ENCODE results near the gene KRTAP10-5.
"Not testable (repeated sequence)": the region's sequence is repeated elsewhere in the genome, so short reads cannot be mapped to it uniquely, and the experiment has no call there.

KRTAP10-5 gene

DNA sequence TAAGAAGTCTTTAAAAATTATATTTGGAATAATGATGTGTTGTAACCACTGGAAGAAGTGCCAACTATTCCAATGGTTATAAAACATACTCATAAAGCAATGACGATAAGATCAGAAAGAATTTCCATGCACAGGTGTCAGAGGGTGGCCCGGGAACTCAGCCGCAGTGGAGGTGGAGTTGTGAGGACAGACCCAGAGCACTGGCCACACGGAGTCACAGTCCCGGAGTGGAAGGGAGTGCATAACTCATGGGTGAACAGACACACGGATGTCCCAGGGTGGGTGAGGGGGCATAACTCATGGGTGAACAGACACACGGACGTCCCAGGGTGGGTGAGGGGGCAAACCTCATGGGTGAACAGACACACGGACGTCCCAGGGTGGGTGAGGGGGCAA, 4.4 kb downstream of the KRTAP10-5 start:
- TF ChIP-seq, protein P1, sequence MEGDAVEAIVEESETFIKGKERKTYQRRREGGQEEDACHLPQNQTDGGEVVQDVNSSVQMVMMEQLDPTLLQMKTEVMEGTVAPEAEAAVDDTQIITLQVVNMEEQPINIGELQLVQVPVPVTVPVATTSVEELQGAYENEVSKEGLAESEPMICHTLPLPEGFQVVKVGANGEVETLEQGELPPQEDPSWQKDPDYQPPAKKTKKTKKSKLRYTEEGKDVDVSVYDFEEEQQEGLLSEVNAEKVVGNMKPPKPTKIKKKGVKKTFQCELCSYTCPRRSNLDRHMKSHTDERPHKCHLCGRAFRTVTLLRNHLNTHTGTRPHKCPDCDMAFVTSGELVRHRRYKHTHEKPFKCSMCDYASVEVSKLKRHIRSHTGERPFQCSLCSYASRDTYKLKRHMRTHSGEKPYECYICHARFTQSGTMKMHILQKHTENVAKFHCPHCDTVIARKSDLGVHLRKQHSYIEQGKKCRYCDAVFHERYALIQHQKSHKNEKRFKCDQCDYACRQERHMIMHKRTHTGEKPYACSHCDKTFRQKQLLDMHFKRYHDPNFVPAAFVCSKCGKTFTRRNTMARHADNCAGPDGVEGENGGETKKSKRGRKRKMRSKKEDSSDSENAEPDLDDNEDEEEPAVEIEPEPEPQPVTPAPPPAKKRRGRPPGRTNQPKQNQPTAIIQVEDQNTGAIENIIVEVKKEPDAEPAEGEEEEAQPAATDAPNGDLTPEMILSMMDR (IDR thresholded peaks at IDR 0.05; ENCODE audit: extremely low read depth, missing control alignments) = no peak
- DNase-seq (ENCODE audit: low spot score) = no peak

DNA sequence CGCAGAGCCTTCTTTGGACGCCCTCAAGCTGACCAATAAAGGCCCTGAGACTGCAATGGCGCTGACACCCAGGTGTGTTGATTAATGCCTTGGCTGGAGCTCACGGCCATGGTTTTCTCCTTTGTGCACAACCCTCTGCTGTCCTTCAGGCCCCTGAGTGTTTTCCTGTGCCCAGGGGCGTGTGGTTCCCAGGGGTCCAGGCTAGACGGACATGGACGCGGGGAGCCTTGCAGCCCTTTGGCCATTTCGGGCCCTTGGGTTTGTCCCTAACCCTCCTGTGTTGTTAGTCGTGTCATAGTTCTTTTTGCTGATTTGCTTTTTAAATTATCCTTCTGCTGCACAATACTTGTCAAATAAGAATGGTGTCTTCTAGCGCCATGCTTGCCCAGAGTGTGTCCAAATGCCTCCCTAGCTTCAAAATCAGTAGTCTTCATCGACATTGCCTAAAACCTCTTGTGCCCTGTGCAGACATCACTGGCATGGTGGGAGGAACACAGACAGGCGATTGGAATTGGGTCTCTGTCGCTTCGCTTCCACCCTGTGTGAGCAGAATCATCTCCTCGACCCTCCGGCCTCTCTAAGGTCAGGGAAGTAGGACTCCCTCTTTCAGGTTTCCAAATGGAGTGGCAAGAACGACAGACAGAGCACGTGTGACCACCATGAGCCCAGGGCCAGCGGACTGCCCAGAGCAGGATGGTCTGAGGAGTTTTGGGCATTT, 4.9 kb downstream of the KRTAP10-5 start:
- TF ChIP-seq, protein P1 (IDR thresholded peaks at IDR 0.05; ENCODE audit: extremely low read depth, missing control alignments) = no peak
- DNase-seq (ENCODE audit: low spot score) = no peak

DNA sequence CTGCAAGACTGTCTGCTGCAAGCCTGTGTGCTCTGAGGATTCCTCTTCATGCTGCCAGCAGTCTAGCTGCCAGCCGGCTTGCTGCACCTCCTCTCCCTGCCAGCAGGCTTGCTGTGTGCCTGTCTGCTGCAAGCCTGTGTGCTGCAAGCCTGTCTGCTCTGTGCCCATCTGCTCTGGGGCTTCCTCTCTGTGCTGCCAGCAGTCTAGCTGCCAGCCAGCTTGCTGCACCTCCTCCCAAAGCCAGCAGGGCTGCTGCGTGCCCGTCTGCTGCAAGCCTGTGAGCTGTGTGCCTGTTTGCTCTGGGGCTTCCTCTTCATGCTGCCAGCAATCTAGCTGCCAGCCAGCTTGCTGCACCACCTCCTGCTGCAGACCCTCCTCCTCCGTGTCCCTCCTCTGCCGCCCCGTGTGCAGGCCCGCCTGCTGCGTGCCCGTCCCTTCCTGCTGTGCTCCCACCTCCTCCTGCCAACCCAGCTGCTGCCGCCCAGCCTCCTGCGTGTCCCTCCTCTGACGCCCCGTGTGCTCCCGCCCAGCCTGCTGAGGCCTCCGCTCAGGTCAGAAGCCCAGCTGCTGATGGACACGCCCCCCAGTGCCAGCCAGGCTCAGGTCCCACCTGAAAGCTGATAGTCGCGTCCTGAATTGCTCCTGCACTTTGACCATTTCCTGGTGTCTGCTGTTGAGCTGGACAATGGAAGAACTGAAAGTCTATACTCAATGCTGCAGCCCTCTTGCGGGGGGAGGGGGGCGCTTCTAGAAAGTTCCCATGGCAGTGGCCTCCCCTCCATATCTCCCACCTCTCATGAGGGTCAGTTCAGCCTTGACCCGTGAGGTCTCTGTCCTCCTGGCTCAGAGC, 5.7 kb downstream of the KRTAP10-5 start:
- DNase-seq (ENCODE audit: low spot score) = no peak
- TF ChIP-seq, protein P1 (IDR thresholded peaks at IDR 0.05; ENCODE audit: extremely low read depth, missing control alignments) = no peak

DNA sequence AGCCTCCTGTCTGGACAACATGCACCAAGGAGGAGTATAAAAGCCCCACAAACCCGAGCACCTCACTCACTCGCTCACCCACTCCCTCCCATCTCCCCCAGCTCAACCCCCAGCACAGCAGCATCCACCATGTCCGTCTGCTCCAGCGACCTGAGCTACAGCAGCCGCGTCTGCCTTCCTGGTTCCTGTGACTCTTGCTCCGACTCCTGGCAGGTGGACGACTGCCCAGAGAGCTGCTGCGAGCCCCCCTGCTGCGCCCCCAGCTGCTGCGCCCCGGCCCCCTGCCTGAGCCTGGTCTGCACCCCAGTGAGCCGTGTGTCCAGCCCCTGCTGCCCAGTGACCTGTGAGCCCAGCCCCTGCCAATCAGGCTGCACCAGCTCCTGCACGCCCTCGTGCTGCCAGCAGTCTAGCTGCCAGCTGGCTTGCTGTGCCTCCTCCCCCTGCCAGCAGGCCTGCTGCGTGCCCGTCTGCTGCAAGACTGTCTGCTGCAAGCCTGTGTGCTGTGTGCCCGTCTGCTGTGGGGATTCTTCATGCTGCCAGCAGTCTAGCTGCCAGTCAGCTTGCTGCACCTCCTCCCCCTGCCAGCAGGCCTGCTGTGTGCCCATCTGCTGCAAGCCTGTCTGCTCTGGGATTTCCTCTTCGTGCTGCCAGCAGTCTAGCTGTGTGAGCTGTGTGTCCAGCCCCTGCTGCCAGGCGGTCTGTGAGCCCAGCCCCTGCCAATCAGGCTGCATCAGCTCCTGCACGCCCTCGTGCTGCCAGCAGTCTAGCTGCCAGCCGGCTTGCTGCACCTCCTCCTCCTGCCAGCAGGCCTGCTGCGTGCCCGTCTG, 6.6 kb downstream of the KRTAP10-5 start, which contains the start of gene KRTAP10-4:
TSS of gene KRTAP10-4 (plus strand) at position 100 of the 827 bp plus-strand sequence. CDS start at position 130, 30 bp downstream.
- DNase-seq (ENCODE audit: low spot score) = not testable (repeated sequence)

DNA sequence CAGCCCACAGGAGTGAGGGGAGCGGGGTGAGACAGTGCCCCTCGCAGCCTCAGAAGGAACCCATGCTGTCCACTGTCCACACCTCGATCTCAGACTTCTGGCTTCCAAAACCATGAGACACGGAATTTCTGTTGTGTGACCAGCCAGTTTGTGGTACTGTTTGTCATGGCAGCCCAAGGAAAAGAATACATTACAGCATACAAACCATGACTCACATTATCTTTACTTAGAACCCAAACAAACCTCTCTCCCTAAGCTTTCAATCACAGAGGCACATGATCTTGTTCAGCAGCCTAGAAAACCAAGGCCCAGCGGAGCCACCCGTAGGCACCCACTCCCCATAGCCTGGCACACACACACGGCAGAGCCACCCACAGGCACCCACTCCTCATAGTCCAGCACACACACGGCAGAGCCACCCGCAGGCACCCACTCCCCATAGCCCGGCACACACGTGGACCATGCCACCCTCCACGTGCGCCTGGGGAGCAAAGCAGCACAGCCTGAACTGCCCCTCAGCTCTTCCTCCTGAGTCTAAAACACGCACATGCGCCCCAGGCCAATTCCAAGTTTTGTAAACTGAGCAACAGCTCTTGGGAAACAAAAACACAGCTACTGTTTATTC, 7.3 kb downstream of the KRTAP10-5 start:
- DNase-seq (ENCODE audit: low spot score) = no peak
- TF ChIP-seq, protein P1 (IDR thresholded peaks at IDR 0.05; ENCODE audit: extremely low read depth, missing control alignments) = no peak

DNA sequence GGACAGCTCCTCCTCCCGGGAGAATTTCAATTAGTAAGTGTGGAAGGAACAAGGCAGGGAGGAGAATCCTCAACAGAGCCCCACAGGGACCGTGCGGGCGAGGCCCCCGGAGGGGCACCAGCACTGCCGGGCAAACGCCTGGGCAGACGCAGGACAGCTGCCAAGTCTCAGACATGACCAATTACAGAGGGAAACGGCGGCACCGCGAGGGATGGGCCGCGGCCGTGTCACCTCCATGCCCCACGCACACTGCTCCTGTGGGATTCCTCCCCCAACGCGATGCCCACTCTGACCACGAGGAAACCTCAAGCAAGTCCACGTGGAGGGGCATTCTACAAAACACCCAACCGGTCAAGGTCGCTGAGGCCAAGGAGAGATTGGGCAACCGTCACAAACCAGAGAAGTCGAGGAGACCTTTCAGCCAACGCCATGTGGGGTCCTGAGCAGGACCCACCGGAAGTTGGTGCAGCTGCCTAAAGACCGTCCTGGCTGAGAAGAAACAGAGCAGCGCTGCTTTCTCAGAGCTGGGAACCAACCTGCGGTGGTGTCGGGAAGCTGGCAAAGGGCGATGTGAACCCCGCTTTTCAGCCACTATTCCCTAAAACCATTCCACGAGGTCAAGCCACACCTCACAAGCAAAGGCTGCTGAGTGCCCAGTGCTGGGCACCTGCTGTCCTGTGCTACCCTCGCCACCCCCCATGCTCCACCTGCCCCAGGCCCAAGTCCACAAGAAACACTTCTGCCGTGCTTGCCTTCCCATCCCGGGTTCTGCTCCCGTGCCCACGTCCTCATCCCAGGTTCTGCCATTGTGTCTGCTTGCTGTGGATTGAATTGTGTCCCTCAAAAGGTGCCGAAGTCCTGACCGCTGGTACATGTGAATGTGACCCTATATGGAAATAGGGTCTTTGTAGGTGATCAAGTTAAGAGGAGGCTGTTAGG, 8.3 kb downstream of the KRTAP10-5 start:
- TF ChIP-seq, protein P1 (IDR thresholded peaks at IDR 0.05; ENCODE audit: extremely low read depth, missing control alignments) = no peak

More for the DNA sequence above, 8.3 kb downstream of the KRTAP10-5 start:
- DNase-seq (ENCODE audit: low spot score) = no peak

Data from GM20000 (cell line).